HepG2 (cell line): ENCODE results near the gene ST8SIA1. TPM values are rescaled to one million over a fixed set of nuclear protein-coding genes. Genes with fewer than 3 reads are reported as not detected.

Experiments
- ATAC-seq: fragments of 200-7000 bp; cut with Tn5 transposase; 3 replicates; pipeline ENCODE4 v1.9.1; 2020; ENCODE audit warnings: mild to moderate bottlenecking, moderate library complexity
- BruUV-seq: library from RNA; stranded (reverse); fragments of 400-500 nt; replicated peaks from 2 replicates; lab custom pipeline; 2021; lab: Mats Ljungman, UMichigan
- CTCF ChIA-PET: fragments of 300-600 bp; formaldehyde crosslinking; extraction: SDS; loops from one replicate; lab custom pipeline; 2021; ENCODE audit warnings: low total read pairs, inconsistent platforms, low intra/inter-chr PET ratio; lab: Yijun Ruan, JAX
- POLR2A ChIA-PET: fragments of 350-600 bp; sonication (Branson Sonifier 250); formaldehyde crosslinking; loops from one replicate; lab custom pipeline; 2020; ENCODE audit warnings: antibody characterized with exemption, inconsistent platforms; lab: Yijun Ruan, JAX
- DNase-seq: peaks from one replicate; pipeline ENCODE4 v3.0.0-alpha.2; 2015; ENCODE audit warnings: low spot score
- FAIRE-seq: peaks from 3 replicates; lab custom pipeline; 2011; peaks lifted over from hg19 to GRCh38; lab: Jason Lieb, UNC
- H2AFZ ChIP-seq: one replicate; pipeline ENCODE4 v1.6.1; 2011; ENCODE audit warnings: low read length, inconsistent platforms
- H3K27ac ChIP-seq: fragments of 300-600 bp; 3 replicates; pipeline ENCODE4 v1.8.0; 2011; ENCODE audit warnings: mixed run types, mild to moderate bottlenecking, mixed read lengths, low read length, inconsistent platforms; ENCODE audit not compliant: insufficient read depth; ENCODE audit errors: extremely low read length
- H3K27me3 ChIP-seq, 2 experiments: fragments of 200-600 bp in 1 of 2; 2 replicates in 1 of 2; 3 replicates in 1 of 2; pipeline versions ENCODE4 v1.6.0 to v1.8.0; 2011; ENCODE audit warnings: low read length in 2 of 2, mild to moderate bottlenecking in 2 of 2, moderate library complexity in 2 of 2, inconsistent platforms in 1 of 2; ENCODE audit not compliant: insufficient read depth in 2 of 2, control insufficient read depth in 1 of 2
- H3K36me3 ChIP-seq, 2 experiments: fragments of 200-600 bp in 1 of 2; replicated peaks in 1 of 2; 2 replicates in 1 of 2; 3 replicates in 1 of 2; pipeline versions ENCODE4 v1.5.1 to v1.8.0; 2011; ENCODE audit warnings: low read length in 2 of 2, inconsistent platforms in 1 of 2; ENCODE audit not compliant: insufficient read depth in 2 of 2, control insufficient read depth in 1 of 2
- H3K4me1 ChIP-seq: 2 replicates; pipeline ENCODE4 v1.5.1; 2012; ENCODE audit warnings: low read length, inconsistent platforms; ENCODE audit not compliant: insufficient read depth
- H3K4me2 ChIP-seq: 2 replicates; pipeline ENCODE4 v1.6.0; 2011; ENCODE audit warnings: low read depth, low read length, inconsistent platforms
- H3K4me3 ChIP-seq, 3 experiments: fragments of 200-600 bp in 1 of 3; sonication (generic), shearing (Covaris generic) in 1 of 3; replicated peaks in 1 of 3; 2 replicates each; pipeline ENCODE4 v1.5.1; 2011 to 2016; ENCODE audit warnings: low read length in 3 of 3, inconsistent platforms in 2 of 3, low read depth in 2 of 3, mild to moderate bottlenecking in 2 of 3, control low read depth in 1 of 3, mixed read lengths in 1 of 3; ENCODE audit not compliant: insufficient read depth in 1 of 3
- H3K79me2 ChIP-seq: one replicate; pipeline ENCODE4 v1.6.1; 2011; ENCODE audit warnings: low read length, inconsistent platforms; ENCODE audit not compliant: insufficient read depth
- H3K9ac ChIP-seq: 2 replicates; pipeline ENCODE4 v1.6.0; 2011; ENCODE audit warnings: mild to moderate bottlenecking, low read depth, low read length, inconsistent platforms; ENCODE audit not compliant: insufficient read depth
- H3K9me3 ChIP-seq: 2 replicates; pipeline ENCODE4 v1.5.1; 2012; ENCODE audit warnings: mild to moderate bottlenecking, low read length
- H4K20me1 ChIP-seq: 2 replicates; pipeline ENCODE4 v1.6.0; 2011; ENCODE audit warnings: inconsistent platforms, mild to moderate bottlenecking, low read length, moderate library complexity; ENCODE audit not compliant: insufficient read depth
- CREB1 ChIP-seq, 2 experiments: fragments of 450-650 bp in 1 of 2; IDR thresholded peaks; 2 replicates each; pipeline ENCODE4 v1.6.1; 2016 to 2017; ENCODE audit warnings: control low read depth in 1 of 2, mild to moderate bottlenecking in 1 of 2, missing compliant biosample characterization in 1 of 2, missing genetic modification characterization in 1 of 2
- HNRNPLL ChIP-seq: fragments of 200-400 bp; formaldehyde crosslinking; IDR thresholded peaks from 2 replicates; pipeline ENCODE4 v1.6.1; 2017; ENCODE audit warnings: mild to moderate bottlenecking, low read depth, low read length; ENCODE audit not compliant: poor library complexity, severe bottlenecking
- HNRNPUL1 ChIP-seq: fragments of 200-400 bp; formaldehyde crosslinking; IDR thresholded peaks from 2 replicates; pipeline ENCODE4 v1.6.1; 2017; ENCODE audit warnings: low read depth, mild to moderate bottlenecking, low read length, moderate library complexity
- POLR2A ChIP-seq, 2 experiments: IDR thresholded peaks; 2 replicates each; pipeline ENCODE4 v1.6.1; 2011; ENCODE audit warnings: low read depth in 2 of 2, low read length in 2 of 2, mild to moderate bottlenecking in 1 of 2, moderate library complexity in 1 of 2; ENCODE audit not compliant: insufficient read depth in 1 of 2
- ZNF253 ChIP-seq: sonication (generic); formaldehyde crosslinking; IDR thresholded peaks from 2 replicates; pipeline ENCODE4 v1.8.0; 2022; ENCODE audit warnings: mild to moderate bottlenecking, missing genetic modification reagents, borderline replicate concordance
- ZNF280B ChIP-seq: sonication (generic); formaldehyde crosslinking; IDR thresholded peaks from 2 replicates; pipeline ENCODE4 v1.5.0; 2020; ENCODE audit warnings: missing genetic modification reagents, mild to moderate bottlenecking, borderline replicate concordance
- ZNF749 ChIP-seq: sonication (generic); formaldehyde crosslinking; IDR thresholded peaks from 2 replicates; pipeline ENCODE4 v1.8.0; 2022; ENCODE audit warnings: mild to moderate bottlenecking, missing genetic modification reagents, moderate library complexity, borderline replicate concordance
- ZNF782 ChIP-seq: sonication (generic); formaldehyde crosslinking; IDR thresholded peaks from 2 replicates; pipeline ENCODE4 v1.4.0; 2020; ENCODE audit warnings: missing genetic modification reagents, mild to moderate bottlenecking, borderline replicate concordance
- WGBS: methylation state at CpG from one replicate; pipeline ENCODE4 v1.1.6; 2017; ENCODE audit warnings: low lambda C conversion rate; 5-methylcytosine and 5-hydroxymethylcytosine counted together
- in situ Hi-C: cut with HindIII; loops from 2 replicates; pipeline ENCODE4 v1.10.0; 2017; ENCODE audit warnings: low pct_unique_long_range_greater_than_20kb; ENCODE audit not compliant: extremely low pct_ligation_motif_present
- intact Hi-C: fragments of 100-400 bp; cut with micrococcal nuclease; formaldehyde crosslinking; loops from one replicate; pipeline ENCODE4 v1.10.0; 2022; ENCODE audit not compliant: unreplicated experiment
- polyA plus RNA-seq, 8 experiments: library from polyadenylated mRNA; depleted of rRNA in 3 of 8; stranded (reverse) in 7 of 8; unstranded in 1 of 8; fragments of >200 nt; fragmentation: Illumina TruSeq in 4 of 8; extraction: Trizol in 4 of 8; gene quantifications; 2 replicates each; pipeline versions ENCODE4 v1.2.1 to v1.2.3, GENCODE V29; 2011 to 2016; ENCODE audit warnings: low read depth in 4 of 8, missing spikeins in 1 of 8, mixed read lengths in 1 of 8; ENCODE audit not compliant: insufficient read depth in 1 of 8
- total RNA-seq, 5 experiments: library from RNA; depleted of rRNA; stranded (reverse); fragments of >200 nt; fragmentation: Illumina TruSeq; extraction: Trizol; gene quantifications; 2 replicates each; pipeline ENCODE4 v1.2.3, GENCODE V29; 2016; ENCODE audit warnings: low read depth in 1 of 5
- TF ChIP-seq, protein P1 (sequence below): sonication (generic); formaldehyde crosslinking; IDR thresholded peaks from 2 replicates; pipeline ENCODE4 v1.5.1; 2020; ENCODE audit warnings: missing genetic modification reagents, mild to moderate bottlenecking, borderline replicate concordance
- TF ChIP-seq, protein P2 (sequence below): sonication (generic); formaldehyde crosslinking; conservative IDR thresholded peaks from 2 replicates; pipeline ENCODE4 v1.8.0; 2022; ENCODE audit warnings: low read depth, missing genetic modification reagents

Gene ST8SIA1
- total and polyA plus RNA-seq, 2 of the 13 experiments (the other 11 are each of a cell fraction or from before 2014, with no cell fraction given), result not detected

DNA sequence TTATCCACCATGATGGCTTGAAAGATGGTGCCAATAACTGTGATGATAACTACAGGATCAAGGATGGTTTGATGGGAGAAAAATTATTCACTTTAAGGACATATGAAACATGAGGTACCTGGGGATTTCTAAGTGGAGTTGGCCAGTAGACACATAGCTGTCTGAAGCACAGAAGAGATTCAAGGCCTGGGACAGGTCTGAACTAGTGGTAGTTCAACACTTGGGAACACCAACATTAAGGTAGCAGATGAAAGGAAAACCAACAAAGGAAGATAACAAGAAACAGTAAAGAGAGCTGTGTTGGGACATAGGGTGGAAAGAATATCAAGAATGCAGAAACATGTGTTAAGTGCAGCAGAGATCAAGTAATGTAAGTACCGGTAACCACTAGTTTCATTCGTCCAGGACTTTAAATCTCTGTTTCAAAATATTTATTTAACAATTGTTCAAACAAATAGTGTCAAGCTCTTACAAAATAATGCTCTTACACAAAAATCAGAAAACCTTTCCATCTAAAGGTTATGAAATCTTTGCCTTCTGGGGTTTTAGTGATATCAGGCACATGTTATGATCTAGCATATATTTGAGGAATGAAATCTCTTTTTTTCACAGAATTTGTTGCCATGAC, 104.7 kb downstream of the ST8SIA1 start (continued):
- TF ChIP-seq ZNF280B (CRISPR knock-in tag) (no peak), ZNF749 (CRISPR knock-in tag) (no peak)

DNA sequence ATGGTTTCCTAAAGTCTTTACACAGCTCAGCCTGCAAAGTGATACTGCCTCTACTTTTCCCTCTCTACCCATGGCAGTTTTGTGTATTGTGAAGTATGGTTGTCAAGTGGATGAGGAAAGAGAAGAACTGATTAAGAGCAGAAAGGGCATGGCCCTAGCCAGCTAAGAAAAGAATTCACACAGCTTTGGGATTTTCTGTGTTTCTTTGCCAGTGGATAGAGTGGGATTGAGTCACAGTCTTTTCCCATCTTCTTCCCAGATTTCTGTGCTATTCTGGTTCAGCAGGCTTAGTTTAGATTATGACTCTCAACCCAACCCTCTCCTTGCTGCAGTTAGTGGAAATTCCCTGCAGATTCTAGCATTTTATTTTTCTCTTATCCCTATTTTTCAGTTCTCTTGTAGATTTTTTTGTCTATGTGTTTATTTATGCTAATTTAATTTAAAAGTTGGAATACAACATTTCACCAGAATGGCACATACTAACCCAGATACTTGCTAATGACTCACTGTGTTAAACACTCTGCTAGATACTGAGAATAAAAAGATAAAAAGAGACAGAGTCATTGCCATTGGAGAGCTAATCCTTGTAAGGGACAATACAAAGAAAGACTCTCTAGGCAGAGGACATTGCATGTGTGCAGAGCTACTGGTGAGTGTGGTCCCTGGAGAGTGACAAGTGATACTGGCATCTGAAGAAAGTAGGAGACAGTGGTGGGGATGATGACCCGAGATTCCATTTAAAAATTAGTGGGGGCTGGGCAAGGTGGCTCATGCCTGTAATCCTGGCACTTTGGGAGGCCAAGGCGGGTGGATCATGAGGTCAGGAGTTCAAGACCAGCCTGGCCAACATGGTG, 106.3 kb downstream of the ST8SIA1 start:
- Histone ChIP-seq H2AFZ (no peak overlapping the region), H3K36me3 (no peaks in the 10 kb centered on the region), H3K27ac (no peak overlapping the region), H3K9ac (no peak overlapping the region), H3K27me3 (0 out of 5 replicates have a peak, but pooled peaks cover 0 to 2% of the 10 kb centered on the region in 2 experiments), H3K4me1 (no peaks in the 10 kb centered on the region), H3K4me2 (no peak overlapping the region), H3K4me3 (no peak overlapping the region), H4K20me1 (no peaks in the 10 kb centered on the region), H3K9me3 (no peaks in the 10 kb centered on the region), H3K79me2 (no peaks in the 10 kb centered on the region)
- TF ChIP-seq HNRNPUL1, result no peak
- no peak for TF ChIP-seq POLR2A (IDR thresholded peaks at IDR 0.05; ENCODE audit: insufficient read depth in 1 of 2, low read depth in 2 of 2, low read length in 2 of 2)
- no peak for TF ChIP-seq ZNF253 (CRISPR knock-in tag)
- TF ChIP-seq, protein P1, sequence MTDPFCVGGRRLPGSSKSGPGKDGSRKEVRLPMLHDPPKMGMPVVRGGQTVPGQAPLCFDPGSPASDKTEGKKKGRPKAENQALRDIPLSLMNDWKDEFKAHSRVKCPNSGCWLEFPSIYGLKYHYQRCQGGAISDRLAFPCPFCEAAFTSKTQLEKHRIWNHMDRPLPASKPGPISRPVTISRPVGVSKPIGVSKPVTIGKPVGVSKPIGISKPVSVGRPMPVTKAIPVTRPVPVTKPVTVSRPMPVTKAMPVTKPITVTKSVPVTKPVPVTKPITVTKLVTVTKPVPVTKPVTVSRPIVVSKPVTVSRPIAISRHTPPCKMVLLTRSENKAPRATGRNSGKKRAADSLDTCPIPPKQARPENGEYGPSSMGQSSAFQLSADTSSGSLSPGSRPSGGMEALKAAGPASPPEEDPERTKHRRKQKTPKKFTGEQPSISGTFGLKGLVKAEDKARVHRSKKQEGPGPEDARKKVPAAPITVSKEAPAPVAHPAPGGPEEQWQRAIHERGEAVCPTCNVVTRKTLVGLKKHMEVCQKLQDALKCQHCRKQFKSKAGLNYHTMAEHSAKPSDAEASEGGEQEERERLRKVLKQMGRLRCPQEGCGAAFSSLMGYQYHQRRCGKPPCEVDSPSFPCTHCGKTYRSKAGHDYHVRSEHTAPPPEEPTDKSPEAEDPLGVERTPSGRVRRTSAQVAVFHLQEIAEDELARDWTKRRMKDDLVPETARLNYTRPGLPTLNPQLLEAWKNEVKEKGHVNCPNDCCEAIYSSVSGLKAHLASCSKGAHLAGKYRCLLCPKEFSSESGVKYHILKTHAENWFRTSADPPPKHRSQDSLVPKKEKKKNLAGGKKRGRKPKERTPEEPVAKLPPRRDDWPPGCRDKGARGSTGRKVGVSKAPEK (CRISPR knock-in tag), result no peak
- TF ChIP-seq ZNF782 (CRISPR knock-in tag), result no peak
- TF ChIP-seq, protein P2, sequence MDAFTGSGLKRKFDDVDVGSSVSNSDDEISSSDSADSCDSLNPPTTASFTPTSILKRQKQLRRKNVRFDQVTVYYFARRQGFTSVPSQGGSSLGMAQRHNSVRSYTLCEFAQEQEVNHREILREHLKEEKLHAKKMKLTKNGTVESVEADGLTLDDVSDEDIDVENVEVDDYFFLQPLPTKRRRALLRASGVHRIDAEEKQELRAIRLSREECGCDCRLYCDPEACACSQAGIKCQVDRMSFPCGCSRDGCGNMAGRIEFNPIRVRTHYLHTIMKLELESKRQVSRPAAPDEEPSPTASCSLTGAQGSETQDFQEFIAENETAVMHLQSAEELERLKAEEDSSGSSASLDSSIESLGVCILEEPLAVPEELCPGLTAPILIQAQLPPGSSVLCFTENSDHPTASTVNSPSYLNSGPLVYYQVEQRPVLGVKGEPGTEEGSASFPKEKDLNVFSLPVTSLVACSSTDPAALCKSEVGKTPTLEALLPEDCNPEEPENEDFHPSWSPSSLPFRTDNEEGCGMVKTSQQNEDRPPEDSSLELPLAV (CRISPR knock-in tag), result no peak
- no peak for TF ChIP-seq HNRNPLL
- TF ChIP-seq CREB1 (IDR thresholded peaks at IDR 0.05), result no peak
- TF ChIP-seq CREB1 (CRISPR knock-in tag; IDR thresholded peaks at IDR 0.05), result no peak
- BruUV-seq, result no TSS peak
- in situ Hi-C loops (no loop called here), intact Hi-C loops (no loop called here)
- ATAC-seq, result no peak
- 25% methylated on average over 2 of the region's 2 CpGs for WGBS
- ChIA-PET POLR2A (no interaction called here), CTCF (no interaction called here)
- FAIRE-seq, result no peak
- DNase-seq, result no peak
